22Rv1 (cell line): ENCODE measurements around the gene GAN.

Experiments
- H3K27ac ChIP-seq: fragments of 450-650 bp; 2 replicates; pipeline ENCODE4 v1.5.1; 2017
- CTCF ChIP-seq: fragments of 450-650 bp; IDR thresholded peaks from 2 replicates; pipeline ENCODE4 v1.5.1; 2017; ENCODE audit warnings: mild to moderate bottlenecking
- ZFX ChIP-seq: fragments of 450-650 bp; IDR thresholded peaks from 2 replicates; pipeline ENCODE4 v1.6.1; 2017; ENCODE audit warnings: antibody characterized with exemption, borderline replicate concordance

The GAN gene

GRCh38 chr16:81307770-81308169, 7.0 kb upstream of the GAN start:
- no peak overlapping the region for H3K27ac ChIP-seq
- TF ChIP-seq ZFX (no peak), CTCF (no peak)

- H3K27ac ChIP-seq: no peak overlapping the region
- TF ChIP-seq CTCF (no peak), ZFX (no peak)
Measured at GRCh38 chr16:81310045-81310644, 4.6 kb upstream of the GAN start.

DNA sequence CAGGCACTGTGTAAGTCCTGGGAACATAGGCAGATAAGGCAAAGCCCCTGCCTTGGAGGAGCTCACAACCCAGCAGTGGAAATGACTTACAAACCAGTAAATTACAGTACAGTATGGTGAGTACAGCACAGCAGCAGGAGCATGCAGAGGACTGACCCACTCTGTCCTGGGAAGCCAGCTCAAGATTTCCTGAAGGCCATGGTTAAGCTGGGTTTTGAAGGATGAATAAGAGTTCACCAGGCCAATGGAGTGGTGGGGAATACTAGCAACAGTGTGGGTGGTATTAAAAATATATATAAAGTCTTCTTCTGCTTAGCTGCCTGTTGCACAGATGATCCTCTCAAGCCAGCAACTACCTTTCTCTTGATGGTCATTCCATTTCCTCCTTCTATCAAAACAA, 3.0 kb upstream of the GAN start:
- TF ChIP-seq ZFX: no peak
- TF ChIP-seq CTCF: no peak
- no peak overlapping the region for H3K27ac ChIP-seq

- TF ChIP-seq CTCF: no peak
- no peak for TF ChIP-seq ZFX
- peak overlapping the region; percentile 64 for H3K27ac ChIP-seq
Measured at GRCh38 chr16:81313701-81314602, 810 bp upstream of the GAN start.

DNA sequence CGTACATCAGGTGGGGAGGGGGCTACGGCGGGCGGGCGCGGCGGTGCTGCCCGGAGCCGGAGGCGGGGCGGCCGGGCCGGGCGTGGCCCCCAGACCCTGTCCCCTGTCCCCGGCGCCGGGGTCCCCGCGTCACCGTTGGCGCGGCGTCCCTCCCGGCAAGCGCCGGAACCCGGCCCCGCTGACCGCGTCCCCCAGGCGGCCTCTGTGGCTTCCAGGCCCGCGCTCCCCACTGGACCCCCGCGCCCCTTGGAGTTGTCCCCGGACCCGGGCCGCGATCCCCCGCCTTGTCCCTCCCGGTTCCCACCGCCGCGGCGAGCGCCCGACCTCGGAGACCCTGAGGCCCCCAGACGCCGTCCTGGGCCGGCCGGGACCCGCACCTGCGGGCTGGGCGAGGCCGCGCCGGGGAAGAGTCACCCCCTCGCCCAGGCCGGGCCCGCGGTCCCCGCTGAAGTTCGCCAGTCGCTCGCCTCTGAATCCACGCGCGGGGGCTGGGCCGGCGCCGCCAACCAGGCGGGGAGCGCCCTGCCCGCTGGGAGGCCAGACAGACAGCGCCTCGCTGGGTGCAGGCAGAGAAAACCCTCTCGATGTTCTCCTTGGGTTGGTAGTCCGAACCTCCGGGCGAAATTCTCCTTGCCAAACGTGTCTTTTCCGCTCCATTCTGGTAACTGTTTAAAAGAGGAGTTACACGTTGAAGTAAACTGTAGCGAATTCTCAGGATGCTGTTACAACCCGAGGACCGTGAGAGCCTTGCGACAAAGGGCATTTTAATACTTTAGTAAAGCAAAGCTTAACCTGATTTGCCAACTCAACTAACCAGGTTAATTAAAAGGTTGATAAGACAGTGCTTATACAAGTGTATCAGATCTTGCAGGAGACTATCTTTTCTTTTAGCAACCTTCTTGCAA, 761 bp downstream of the GAN start:
- no peak for TF ChIP-seq ZFX
- no peak; the same call in 1 of the 2 replicates for TF ChIP-seq CTCF
- peak overlapping the region; percentile 64 for H3K27ac ChIP-seq

DNA sequence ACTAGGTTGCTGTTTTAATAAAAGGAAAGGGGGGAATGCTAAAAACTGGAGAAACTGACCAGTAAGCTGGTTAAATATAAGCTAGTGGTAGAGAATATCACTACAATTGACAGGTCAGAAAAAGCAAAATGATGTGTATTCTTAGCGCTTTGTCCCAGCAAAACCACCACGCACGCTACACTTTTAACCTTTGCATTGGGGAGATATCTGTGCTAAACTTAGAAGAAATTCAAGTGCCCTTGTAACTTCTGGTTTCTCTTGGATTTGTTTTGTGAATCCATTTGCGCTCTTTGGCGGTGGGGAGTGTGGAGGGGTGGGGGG, 1.4 kb downstream of the GAN start:
- no peak for TF ChIP-seq CTCF
- TF ChIP-seq ZFX: no peak
- no peak overlapping the region for H3K27ac ChIP-seq
